ENCODE results near the gene LARP4B.

LARP4B gene

GRCh38 chr10:924524-924859 lies 7.0 kb downstream of the LARP4B start:
- no peak for DNase-seq (ENCODE audit: low spot score)

GRCh38 chr10:923844-924523 lies 7.5 kb downstream of the LARP4B start:
- no peak for DNase-seq (ENCODE audit: low spot score)

GRCh38 chr10:921471-922414 lies 9.8 kb downstream of the LARP4B start:
- no peak for DNase-seq (ENCODE audit: low spot score)

- DNase-seq (ENCODE audit: low spot score): no peak
Observed at GRCh38 chr10:920450-920849, 11.1 kb downstream of the LARP4B start.

- DNase-seq (ENCODE audit: low spot score): no peak
Observed at GRCh38 chr10:919481-919880, 12.0 kb downstream of the LARP4B start.

- no peak for DNase-seq (ENCODE audit: low spot score)
Observed at GRCh38 chr10:917999-918398, 13.5 kb downstream of the LARP4B start.

GRCh38 chr10:917416-917720 lies 14.1 kb downstream of the LARP4B start:
- no peak for DNase-seq (ENCODE audit: low spot score)

GRCh38 chr10:916716-917415 lies 14.6 kb downstream of the LARP4B start:
- DNase-seq (ENCODE audit: low spot score): no peak

GRCh38 chr10:909831-910230 lies 21.7 kb downstream of the LARP4B start:
- DNase-seq (ENCODE audit: low spot score): no peak

GRCh38 chr10:905972-906371 lies 25.5 kb downstream of the LARP4B start:
- no peak for DNase-seq (ENCODE audit: low spot score)

GRCh38 chr10:905503-905902 lies 26.0 kb downstream of the LARP4B start:
- no peak for DNase-seq (ENCODE audit: low spot score)

GRCh38 chr10:904403-904802 lies 27.1 kb downstream of the LARP4B start:
- no peak for DNase-seq (ENCODE audit: low spot score)

GRCh38 chr10:898141-898540 lies 33.4 kb downstream of the LARP4B start:
- no peak for DNase-seq (ENCODE audit: low spot score)

GRCh38 chr10:896982-897381 lies 34.5 kb downstream of the LARP4B start:
- DNase-seq (ENCODE audit: low spot score): no peak

- DNase-seq (ENCODE audit: low spot score): no peak
Observed at GRCh38 chr10:895324-895723, 36.2 kb downstream of the LARP4B start.

GRCh38 chr10:878895-879294 lies 52.6 kb downstream of the LARP4B start:
- DNase-seq (ENCODE audit: low spot score): no peak

- DNase-seq (ENCODE audit: low spot score): no peak
Observed at GRCh38 chr10:878333-878759, 53.2 kb downstream of the LARP4B start.

GRCh38 chr10:876438-876837 lies 55.1 kb downstream of the LARP4B start:
- DNase-seq (ENCODE audit: low spot score): no peak

- no peak for DNase-seq (ENCODE audit: low spot score)
Observed at GRCh38 chr10:873020-873419, 58.5 kb downstream of the LARP4B start.

GRCh38 chr10:871951-872403 lies 59.5 kb downstream of the LARP4B start:
- DNase-seq (ENCODE audit: low spot score): no peak

GRCh38 chr10:870564-871166 lies 60.8 kb downstream of the LARP4B start:
- no peak for DNase-seq (ENCODE audit: low spot score)

- no peak for DNase-seq (ENCODE audit: low spot score)
Observed at GRCh38 chr10:869171-869570, 62.3 kb downstream of the LARP4B start.

Data from globus pallidus (tissue), 1 donor.